Hematopoietic multipotent progenitor cell (in vitro differentiated cells): ENCODE data around the gene CLSTN2. TPM values are rescaled to one million over a fixed set of nuclear protein-coding genes. Genes with fewer than 3 reads are reported as not detected.

Source experiments
- DNase-seq, 3 donors: peaks; one replicate each; pipeline ENCODE4 v3.0.0-alpha.2; 2011 to 2015; ENCODE audit warnings: low read depth in 2 of 3, low spot score in 2 of 3
- total RNA-seq: library from RNA; depleted of rRNA; stranded (reverse); fragments of >200 nt; gene quantifications from one replicate; pipeline ENCODE4 v1.2.3, GENCODE V29; 2012

Gene CLSTN2
- total RNA-seq, 1 donor: under 0.01 TPM

DNA sequence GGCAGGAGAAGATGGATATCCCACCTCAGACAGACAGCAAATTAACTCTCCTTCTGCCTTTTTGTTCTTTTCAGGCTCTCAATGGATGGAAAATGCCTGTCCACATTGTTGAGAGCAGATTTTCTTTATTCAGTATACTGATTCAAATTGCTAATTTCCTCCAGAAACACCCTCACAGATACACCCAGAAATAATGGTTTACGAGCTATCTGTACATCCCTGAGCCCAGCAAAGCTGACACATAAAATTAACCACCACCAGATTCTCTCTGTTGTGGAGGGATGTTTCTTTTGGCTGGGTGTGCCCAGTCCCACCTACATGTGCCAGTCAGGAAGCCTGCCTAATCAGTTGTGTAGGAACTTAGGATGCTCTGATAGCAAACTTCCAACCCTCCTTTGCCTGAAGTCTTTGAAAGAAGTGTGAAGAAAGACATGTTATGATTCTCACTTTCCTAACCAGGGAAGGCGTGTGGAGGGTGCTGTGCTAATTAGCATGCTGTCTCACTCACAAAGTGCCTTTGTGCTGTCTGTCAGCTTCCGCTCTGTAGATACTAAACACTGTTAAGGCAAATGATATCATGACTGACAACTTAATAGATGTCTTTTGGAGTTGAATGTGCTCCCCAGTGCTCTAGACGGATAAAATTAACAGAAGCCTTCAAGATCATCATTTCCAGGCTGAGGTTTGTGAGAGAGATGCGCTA is 208.5 kb downstream of the CLSTN2 start:
- no peak for DNase-seq

DNA sequence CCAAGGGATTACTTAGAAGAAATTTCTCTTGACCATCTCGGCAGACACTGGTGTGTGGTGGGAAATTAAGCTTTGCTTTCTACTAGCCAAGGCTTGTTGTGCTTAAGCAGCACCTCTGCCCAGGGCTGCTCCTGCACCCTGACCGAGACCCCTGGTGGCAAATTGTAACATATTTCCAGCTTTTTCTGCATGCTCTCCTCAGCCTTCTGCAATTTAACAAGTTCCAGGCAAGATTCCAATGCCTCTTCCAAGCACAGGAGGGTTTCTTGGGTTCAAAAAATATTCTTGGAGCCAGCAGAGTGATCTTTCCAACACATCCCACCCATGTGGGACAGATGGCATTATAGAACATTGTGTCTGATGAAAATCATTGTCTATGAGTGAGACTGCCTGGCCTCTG is 210.5 kb downstream of the CLSTN2 start:
- DNase-seq: no peak

DNA sequence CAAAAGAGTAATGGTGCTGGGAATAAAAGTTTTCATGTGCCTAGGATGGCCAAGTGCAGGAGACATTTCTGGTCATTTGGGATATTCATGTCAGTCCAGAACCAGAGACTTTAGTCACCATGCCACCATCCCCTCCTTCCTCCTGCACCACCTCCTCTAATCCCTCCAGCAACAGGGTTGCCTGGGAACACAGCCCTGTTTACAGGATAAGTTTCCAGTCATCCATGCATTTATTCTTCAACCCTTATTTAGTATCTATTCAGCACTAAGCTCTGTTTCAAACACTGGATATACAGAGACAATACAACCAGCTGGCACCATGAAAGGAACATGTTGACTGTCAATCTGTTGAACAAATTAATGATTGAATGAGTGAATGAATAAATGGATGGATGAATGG is 211.7 kb downstream of the CLSTN2 start:
- no peak for DNase-seq

DNA sequence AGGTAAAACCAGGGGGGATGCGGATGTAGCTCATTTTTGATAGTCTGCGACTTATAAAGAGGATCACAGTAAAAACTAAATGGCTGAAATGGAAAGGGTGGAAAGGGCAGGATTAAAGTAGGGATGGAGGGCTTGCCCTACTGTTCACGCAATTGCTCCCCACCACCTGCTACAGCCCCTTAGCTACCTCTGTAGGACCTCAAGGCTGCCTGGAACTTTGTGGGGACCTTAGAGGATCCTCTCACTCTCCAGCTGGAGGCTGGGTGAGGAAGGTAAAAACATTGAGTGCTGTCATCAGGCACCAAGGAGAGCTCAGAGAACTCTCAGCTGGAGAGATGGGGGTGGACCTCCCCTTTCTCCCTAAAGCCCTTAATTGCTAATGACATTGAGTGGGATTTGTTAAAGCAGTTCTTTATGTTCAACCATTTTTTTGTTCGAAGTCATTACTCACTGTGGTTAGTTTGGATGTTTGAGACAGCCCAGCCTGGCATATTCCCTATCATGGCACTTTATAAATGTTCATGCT is 213.0 kb downstream of the CLSTN2 start:
- no peak for DNase-seq

DNA sequence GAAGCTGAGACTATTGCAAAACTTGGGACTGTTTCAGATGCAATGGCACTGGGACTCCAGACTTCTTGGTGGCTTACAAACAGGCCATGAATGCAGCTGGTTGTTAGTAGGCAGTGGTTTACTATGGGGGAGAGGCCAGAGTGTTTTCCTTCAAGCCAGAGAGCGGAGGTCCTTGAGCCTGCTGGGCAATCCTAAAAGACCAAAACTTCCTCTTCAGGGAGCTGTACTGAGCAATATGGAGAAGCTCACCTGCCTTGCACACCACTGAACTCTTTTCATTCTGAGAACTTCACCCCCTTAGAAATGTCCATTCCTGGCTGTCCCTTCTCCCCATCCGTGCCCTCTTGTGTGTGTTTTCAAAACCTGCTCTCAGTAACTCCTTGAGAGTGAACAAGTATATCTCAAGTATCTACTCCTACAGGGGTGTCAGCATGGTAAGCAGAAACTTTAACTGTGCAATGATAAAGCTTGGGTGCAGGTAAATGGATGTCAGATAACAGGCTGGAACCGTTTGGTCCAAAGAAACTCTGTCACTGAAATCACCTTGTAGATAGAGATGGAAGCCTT is 213.9 kb downstream of the CLSTN2 start:
- no peak for DNase-seq

DNA sequence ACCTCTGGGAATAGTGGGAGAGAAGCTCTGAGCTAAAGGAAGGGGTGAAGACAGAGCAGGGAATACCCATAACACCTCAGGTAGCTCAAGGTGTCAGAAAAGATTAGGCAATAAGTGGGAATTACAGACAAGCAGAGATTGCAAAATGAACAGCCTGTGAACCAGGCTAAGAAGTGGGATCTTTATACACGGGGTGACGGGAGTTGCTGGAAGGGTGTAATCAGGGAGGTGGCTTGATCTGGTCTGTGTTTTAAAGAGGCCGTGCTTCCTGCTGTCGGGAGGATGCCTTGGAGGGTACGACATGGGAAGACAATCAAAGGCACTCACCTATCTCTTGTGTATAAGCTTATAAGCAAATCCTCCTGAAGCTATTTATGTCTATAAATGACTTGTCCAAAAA is 216.3 kb downstream of the CLSTN2 start:
- no peak for DNase-seq

DNA sequence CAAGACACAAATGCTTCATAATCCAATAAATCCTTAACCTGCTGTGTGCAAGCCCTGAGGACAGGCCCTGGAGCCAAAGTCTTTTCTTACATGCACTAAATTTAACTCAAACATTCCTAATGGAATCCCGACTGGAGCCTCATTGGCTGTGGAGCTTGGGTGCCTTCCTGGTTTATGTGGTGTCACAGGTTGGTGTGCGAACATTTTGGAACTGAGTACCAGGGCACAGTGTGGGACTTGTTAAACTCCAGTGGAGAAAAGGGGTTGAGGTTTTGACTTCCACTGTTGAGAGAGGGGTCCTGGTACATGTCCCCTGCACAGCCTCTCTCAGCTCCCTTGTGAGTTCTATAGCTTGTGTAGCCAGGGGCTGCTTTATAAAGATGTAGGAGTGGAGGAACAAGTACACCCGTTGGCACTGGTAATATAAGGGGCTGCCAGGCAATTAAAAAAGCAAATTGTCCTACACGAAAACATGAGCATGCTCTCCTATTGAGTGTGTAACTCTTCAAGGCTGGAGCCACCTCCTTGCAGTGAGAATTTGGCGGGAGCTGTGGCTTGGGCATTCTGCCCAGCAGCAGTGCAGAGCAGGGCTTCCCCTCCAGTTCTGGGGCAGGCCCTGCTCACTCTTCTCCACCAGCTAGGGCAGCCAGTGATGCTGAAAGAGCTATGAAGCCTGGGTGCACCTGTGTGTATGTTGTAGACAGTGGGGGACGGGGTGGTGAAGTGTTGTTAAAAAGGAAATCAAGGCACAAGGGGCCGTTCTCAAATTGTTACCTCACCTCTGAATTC is 218.1 kb downstream of the CLSTN2 start:
- DNase-seq: peak in 1 of 3 donors; percentile 3

DNA sequence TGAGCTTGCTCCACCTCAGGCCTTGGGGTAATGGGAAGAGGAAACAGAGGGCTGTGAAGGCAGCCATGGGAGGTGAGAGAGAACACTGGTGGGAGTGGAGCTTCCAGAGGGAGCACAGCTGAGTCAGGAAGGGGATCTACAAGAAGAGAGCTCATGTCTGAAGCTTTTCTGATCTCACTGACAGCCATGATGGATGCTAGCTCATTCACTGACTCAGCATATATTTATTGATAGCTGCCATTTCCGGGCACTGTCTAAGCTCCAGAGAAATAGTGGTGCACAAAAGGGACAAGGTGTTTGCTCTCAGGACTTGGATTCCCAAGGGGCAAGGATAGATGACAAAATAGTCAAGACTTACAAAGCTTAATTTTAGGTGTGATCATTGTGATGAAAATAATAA is 218.8 kb downstream of the CLSTN2 start:
- no peak for DNase-seq

DNA sequence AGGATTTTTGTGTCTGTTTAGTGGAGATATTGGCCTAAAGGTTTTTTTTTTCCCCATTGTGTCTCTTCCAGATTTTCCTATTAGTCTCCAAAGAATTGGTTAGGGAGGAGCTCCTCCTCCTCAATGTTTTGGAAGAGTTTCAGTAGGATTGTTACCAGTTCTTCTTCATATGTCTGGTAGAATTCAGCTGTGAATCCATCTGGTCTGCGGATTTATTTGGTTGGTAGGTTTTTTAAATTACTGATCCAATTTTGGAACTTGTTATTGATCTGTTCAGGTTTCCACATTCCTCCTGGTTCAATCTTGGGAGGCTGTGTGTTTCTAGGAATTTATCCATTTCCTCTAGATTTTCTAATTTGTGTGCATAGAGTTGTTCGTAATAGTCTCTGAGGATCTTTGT is 222.2 kb downstream of the CLSTN2 start:
- no peak for DNase-seq

DNA sequence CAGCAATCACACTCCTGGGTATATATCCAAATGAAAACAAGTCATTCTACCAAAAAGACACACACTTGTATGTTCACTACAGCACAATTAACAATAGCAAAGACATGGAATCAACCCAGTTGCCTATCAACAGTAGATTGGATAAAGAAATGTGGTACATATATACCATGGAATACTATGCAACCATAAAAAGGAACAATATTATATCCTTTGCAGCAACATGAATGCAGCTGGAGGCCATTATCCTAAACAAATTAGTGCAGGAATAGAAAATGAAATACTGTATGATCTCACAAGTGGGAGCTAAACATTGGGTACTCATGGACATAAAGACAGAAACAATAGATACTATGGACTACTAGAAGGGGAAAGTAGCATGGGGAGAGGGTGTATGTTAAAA is 224.7 kb downstream of the CLSTN2 start:
- DNase-seq: no peak

DNA sequence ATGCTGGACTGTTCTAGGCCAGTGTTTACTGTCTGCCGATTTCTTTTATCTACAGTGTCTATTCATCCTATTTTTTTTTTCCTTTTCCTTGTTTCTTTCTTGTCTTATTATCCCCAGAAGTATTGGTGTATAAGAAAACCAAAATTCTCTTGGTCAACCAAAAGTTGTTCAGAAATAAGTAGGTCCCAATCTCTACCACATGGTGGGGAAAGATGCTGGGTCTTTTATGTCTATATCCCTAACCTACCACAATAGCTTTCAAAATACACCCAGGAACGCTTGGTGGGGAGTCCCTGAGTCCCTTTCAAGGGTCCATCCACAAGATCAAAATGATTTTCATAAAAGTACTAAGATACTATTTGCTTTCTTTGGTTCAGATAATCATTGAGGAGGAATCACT is 225.6 kb downstream of the CLSTN2 start:
- DNase-seq: no peak

DNA sequence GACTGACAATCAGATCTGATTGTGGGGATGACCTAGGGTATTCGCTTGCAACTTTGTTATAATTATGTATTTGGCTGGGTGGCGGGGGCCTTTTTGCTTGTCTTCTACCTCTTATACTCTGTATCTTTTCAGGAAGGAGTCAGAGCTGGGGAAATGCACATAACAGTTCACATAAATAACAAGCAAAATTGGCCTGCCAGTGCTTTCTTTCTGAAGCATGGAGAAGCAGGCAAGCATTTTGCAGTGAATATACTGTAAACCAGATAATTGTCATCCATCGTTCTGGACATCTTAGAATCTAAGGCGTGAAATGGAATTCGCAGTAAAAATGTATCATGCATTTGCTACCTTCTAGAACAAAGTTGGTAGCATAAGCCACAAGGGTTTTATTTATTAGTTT is 227.6 kb downstream of the CLSTN2 start:
- DNase-seq: no peak

DNA sequence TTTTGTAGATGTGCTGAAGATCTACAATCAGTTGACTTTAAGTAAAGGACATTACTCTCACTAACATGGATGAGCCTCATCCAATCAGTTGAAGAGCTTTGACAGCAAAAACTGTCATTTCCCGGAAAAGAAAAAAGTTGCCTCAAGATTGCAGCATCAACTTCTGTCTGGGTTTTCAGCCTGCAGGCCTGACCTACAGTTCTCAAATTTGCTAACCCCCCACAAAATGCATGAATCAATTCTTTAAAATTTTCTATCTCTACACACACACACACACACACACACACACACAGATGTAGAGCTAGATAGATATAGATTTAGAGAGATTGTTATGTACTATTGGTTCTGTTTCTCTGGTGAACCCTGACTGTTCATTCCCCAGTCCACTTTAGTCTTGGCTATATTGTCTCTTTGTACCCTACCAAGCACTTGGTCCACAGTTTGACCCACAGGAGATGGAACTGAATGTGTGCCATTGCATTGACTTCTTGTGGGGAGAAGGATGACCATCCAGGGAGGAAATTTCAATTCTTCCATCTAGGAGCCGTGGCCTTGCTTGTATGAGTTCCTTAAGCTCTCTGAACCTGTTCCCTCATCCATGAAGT is 228.3 kb downstream of the CLSTN2 start:
- no peak for DNase-seq

DNA sequence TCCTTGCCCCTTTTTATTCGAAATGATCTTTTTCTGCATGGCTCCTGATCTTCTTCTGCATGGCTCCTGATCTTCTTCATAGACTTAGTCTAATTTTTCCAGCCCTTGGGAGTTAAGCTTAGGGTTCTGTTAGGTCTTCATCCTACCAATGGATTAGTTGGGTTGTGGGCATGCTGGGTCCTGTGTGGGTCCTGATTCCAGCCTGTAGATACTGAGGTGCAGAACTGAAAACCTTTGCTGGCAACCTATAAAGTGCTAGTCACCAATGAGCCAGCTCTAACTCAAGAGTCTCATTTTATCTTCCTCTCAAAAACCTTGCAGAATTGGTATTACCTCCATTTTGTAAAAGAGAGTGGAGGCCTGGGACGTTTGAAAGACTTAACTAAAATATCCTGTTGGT is 229.2 kb downstream of the CLSTN2 start:
- DNase-seq: no peak

DNA sequence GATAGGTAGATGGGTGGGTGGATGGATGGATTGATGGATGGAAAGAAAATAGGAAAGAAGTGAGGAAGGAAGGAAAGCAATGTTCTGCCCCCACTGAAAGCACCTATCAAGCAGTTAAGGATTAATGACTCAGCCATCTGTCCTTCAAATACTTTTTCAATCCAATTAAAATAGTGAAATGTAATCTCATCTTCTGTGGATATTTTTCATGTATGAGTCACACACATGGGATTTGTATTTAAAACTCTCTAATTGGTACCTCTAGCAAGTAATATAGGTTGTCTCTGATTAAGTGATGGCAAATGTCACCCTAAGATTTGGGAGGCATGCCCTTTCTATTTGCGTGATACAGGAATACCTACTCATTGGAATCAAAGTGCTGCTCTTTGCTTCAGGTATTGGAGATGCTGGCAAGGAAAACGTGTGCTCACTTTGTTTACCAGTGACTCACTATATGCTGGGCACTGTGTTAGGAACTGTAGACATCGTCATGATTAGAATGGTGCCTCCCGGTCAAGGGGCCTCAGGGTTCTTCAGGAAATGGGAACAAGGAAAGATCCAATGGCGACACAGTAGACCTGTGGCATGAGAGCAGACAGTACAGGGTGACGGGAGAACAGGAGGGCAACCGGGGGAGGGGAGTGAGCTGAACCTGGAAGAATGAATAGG is 230.1 kb downstream of the CLSTN2 start:
- DNase-seq: no peak

DNA sequence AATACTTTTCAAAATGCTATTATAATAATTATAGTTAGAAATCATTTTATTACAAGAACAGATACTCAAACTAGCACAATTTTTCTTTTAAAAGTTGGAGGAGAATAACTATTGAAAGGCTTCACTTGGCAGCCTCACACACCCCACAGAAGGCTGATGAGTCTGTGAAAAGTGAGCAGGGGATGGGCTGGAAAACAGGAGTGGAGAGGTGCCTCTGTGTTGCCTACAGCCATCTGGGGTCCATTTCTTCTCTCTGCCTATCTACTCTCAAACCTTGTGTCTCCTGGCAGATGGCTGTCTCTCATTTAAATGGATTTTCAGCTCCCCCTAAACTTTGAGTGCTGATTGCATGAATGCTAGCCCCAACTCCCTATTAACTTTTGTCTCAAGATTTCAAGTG is 230.8 kb downstream of the CLSTN2 start:
- DNase-seq: no peak

DNA sequence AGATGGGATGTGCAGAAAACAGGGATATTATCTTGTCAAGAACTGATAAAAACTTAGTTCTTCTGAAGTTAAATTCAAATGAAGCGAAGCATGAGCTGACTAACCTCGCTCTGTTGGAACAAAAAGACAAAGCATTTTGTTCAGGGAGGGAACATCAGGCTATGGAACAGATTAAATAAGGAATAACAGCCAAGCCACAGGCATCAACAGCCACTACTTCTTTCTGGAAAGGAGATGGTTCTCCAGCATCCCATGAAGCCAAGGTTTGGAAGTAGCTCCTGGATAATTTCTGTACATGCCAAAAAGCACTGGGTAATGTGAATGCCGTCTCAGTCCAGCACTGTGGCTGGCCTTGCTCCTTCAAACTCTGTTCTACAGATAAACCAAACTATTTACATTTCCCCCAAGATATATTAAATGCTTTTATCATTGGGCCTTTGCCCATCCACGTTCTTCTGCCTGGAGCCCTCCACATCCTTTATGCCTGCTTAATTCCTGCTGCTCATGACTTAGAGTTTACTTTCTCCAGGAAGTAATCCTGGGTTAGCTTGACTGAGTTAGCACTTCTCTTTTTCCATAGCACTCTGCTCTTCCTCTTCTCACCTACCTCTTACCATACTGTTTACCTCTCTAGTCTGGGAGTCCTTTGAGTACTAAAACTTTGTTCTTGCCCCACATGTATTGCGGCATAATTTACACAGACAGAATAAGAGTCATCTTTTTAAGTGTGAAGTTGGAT is 232.0 kb downstream of the CLSTN2 start:
- DNase-seq: no peak

DNA sequence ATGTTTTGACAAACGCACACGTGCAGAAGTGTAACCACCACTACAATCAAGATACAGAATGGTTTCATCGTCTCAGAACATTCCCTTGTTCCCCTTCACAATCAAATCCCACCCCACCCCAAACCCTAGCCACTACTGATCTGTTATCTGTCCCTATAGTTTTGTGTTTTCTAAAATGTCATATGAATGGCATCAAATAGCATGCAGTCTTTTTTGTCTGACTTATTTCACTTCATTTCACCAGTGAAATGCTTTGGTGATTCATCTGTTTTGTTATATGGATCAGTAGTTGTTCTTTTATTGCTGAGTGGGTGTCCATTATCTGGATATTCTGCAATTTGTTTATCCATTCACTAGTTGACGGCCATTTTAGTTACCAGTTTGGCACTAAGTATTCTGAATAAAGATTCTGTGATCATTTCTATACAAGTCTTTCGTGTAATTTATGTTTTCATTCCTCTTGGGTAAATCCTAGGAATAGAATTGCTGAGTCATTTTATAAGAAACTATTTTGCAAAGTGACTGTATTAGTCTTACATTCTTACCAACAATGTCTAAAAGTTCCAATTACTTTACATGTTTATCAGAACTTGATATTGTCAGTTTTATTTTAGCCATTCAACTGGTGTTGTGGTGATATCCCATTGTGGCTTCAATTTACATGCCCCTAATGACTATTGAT is 232.8 kb downstream of the CLSTN2 start:
- no peak for DNase-seq

DNA sequence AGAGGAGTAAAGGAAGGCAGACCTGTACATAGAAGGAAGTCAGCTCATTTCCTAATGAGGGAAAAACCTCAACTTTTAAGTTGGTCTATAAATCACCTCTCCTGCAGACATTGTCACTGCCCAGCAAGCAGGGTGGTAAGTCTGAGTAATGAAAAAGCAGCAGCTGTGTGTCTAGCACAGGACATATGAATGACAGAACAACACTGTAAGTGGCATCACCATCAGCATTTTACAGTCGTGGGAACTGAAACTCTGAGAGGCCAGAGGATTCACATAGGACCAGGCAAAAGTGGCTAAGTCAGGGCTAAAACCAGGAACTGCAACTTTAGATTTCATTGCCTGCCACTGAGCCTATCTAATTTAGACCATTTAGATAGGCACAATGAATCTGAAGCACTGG is 235.6 kb downstream of the CLSTN2 start:
- DNase-seq: peak in 1 of 3 donors; percentile 0

DNA sequence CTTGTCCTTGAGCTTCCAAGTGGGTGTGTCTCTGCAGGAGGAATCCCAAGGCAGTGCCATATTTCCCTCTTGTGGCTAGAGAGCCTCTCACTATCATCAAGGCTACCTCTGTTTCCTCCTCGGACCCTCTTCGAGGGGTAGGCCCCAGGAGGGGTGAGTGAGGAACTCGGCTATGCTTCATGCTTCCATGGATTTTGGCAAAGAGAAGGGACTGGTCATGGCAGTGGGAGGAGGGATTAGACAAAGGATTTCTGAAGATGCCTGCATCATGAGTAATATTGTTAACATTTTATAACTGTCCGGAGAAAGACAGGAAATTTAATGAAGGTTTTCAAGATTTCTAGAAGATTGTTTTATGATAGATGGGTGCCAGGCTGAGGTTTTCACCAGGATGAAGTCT is 241.5 kb downstream of the CLSTN2 start:
- no peak for DNase-seq
